GM20000 (cell line): ENCODE measurements around the gene CROCC2.
"Not testable (repeated sequence)": the region's sequence is repeated elsewhere in the genome, so short reads cannot be mapped to it uniquely, and the experiment has no call there.

Experiments used
- DNase-seq: peaks from one replicate; pipeline ENCODE4 v3.0.0; 2012; ENCODE audit warnings: low spot score
- TF ChIP-seq, protein P1 (sequence below): IDR thresholded peaks from 2 replicates; pipeline ENCODE4 v1.5.1; 2012; ENCODE audit warnings: mild to moderate bottlenecking, control low read depth; ENCODE audit errors: extremely low read depth, missing control alignments

Gene CROCC2

DNA sequence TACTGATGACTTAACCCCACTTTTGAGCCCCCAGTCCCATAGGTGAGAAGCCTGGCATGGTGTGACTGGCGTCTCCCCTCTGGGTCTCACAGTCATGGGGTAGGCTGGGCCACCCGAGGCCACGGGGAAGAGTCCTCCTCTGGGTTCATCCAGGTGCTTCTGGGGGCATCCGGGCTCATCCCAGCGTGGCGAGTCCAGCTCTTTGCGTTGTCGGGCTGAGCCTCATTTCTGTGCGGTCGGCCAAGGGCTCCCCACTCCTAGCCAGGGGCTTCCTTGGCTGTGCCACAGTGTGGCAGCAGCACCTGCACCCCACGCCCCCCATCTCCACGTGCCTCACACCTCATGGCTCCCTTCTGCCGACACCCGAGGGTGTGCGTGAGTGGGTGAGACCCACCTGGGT, 64.7 kb downstream of the CROCC2 start:
- TF ChIP-seq, protein P1, sequence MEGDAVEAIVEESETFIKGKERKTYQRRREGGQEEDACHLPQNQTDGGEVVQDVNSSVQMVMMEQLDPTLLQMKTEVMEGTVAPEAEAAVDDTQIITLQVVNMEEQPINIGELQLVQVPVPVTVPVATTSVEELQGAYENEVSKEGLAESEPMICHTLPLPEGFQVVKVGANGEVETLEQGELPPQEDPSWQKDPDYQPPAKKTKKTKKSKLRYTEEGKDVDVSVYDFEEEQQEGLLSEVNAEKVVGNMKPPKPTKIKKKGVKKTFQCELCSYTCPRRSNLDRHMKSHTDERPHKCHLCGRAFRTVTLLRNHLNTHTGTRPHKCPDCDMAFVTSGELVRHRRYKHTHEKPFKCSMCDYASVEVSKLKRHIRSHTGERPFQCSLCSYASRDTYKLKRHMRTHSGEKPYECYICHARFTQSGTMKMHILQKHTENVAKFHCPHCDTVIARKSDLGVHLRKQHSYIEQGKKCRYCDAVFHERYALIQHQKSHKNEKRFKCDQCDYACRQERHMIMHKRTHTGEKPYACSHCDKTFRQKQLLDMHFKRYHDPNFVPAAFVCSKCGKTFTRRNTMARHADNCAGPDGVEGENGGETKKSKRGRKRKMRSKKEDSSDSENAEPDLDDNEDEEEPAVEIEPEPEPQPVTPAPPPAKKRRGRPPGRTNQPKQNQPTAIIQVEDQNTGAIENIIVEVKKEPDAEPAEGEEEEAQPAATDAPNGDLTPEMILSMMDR = no peak
- no peak for DNase-seq

DNA sequence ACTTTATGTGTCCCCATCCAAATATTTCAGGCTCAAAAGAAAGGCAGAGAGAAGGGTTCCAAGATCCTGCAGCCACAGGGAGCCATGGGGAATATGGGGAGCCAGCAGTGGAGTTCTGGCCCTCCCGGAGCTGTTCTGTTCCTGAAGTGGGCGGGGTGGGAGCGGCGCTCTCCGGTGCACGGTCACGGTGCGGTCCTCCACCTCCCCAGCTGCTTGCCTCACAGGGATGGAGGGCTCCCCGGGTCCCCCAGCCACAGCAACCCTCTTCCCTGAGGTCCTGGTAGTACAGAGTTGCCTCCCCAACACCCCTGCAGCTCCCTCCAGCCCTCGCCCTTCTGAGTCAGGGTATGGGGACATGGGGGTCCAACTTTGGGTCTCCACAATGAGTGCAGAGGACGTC, 66.1 kb downstream of the CROCC2 start:
- DNase-seq = no peak
- TF ChIP-seq, protein P1 = no peak

DNA sequence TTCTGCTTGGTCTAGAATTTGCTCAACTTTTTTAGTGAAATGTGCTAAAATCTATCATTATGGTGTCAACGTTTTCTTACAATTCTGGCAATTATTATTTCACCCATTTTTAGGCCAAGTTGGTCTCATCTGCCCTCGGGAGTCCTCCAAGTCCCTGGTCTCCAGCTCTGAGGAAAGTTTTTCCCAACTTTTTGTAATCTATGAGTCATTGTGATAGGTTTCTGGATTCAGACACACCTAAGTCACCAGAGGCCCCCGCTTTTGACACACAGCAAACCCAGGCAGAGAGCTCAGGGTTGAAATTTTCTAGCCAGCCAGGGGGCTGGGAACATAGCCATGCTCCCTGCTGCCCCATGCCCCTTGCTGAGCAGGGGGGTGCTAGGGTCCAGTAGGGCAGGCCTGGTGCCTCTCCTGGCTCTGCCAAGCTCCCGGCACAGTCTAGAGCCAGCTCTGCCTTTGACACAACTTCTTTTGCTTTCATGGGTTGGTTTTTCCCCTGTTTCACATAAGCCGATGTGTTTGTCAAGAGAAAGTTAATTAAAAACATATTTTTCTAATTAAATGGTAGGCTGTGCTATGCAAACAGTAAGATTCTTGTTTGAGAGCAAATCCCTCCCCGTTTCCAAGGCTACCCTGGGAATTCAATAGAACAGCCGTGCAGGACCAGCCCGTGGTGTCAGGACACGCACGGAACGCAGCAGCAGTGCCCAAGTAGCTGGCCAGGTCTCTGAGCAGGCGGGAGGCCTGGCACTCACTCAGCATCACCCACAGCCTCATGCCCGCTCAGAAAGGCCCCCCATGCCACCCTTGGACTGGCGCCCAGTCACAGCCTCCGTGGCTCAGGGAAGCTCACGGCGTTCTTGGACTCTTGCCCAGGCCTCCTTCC, 66.7 kb downstream of the CROCC2 start:
- no peak for DNase-seq
- TF ChIP-seq, protein P1 = no peak

DNA sequence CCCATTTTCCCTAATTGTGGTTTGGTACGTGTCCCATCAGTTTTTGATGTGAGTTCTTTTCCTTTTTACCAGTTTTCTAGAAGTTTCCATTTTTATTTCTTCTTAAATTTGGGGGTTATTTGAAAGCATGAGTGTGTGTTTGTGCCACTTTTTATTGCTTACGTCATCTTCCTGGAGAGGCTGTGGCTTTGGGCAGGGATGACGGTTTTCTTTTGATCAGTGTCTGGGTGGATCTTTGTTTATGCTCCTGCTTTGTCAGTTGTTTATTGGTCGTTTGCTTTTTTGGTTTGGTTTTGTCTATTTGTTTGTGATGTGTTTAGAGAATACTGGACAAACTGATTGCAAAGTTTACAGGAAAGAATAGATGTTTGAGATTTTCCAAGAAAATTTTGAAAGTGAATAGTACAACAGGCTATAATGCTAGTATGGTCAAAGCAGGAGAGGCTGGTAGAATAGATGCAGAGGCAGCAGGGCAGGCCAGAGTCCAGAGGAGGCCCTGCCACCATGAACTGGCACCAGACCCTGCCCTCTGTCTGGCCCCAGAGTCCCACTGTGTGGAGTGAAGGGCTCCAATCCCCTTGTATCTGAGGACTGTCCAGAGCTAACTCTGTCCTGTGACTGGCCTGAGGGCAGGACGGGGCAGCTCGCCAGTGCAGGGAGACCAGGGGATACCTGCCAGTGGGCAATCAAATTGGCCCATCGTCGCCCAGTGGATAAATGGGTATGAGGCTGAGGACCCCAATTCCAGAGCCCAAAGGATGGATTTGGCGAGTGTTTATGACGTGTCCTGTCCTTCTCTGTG, 68.8 kb downstream of the CROCC2 start:
- no peak for DNase-seq
- TF ChIP-seq, protein P1 = no peak

DNA sequence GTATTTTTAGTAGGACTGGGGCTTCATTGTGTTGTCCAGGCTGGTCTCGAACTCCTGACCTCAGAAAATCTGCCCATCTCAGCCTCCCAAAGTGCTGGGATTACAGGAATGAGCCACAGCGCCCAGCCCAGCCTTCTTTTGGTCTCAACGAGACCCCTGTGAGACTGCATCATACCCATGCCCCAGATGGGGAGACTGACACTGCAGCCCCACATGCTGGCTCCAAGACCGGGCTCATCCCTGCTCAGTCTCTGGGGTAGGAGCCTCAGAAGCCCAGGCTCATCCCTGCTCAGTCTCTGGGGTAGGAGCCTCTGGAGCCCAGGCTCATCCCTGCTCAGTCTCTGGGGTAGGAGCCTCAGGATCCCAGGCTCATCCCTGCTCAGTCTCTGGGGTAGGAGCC, 69.8 kb downstream of the CROCC2 start:
- DNase-seq = not testable (repeated sequence)

DNA sequence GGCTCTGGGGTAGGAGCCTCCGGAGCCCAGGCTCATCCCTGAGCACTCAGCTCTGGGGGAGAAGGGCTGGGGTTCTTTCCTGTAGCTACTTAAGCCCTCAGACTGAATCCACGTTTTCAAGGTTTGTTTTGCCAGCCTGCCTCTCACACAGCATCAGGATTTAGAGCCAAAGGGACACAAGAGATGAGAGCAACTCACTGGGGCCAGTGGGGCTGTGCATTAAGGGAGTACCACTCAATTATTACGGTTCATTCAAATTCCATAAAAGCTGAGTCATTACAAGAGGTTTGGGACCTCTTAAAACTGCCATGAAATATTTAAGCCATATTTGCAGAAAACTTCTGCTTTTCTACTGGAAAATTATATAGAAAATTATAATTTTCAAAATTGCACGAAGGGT, 75.1 kb downstream of the CROCC2 start:
- TF ChIP-seq, protein P1 = no peak
- DNase-seq = no peak

DNA sequence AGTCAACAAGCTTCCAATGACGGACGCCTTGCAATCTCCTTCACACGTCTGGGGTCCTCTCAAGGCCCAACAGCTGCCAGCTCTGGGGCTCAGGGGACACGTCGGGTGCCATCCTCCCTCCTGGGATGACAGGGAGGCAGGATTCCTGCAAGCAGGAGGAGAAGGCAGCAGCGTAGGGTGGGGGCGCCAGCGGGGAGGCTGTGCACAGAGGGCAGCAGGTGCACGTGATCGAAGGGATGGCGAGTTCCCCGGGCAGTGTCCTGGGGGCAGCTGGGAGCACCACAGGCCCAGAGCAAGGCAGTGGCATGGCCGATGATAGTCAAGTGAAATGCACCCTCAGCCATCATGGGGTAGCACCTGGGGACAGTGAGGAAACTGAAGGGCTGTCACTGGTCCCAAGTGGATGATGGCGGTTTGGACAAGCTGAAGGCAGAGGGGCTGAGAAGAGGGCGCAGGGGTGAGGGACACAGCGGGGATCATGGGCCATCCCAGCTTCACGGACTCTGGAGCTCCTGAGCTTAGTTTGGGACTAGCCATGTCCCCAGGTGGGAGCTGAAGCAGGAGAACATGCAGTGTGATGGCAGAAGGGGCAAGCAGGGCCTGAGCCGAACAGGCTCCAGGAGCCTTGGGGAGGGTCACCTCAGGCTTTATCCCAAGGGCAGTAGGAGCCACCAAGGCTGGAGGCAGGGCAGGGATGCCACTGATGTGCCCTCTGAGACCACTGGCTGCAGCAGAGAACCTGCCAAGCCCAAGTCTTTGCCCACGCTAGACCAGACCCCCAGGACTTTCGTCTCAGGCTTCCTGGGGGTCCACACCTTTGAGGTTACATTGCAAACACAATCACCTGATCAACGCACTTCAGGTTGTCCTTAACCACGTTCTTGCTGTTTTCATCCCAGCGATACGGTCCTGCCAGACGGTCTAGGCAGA, 76.0 kb downstream of the CROCC2 start:
- no peak for DNase-seq
- TF ChIP-seq, protein P1 = no peak
